Osteoblast (primary cell): ENCODE measurements around the gene BAZ2B. TPM values are rescaled to one million over a fixed set of nuclear protein-coding genes. Genes with fewer than 3 reads are reported as not detected.

Source experiments
- DNase-seq: peaks from one replicate; pipeline ENCODE4 v3.0.0; 2011; ENCODE audit warnings: low spot score, mixed read lengths; ENCODE audit not compliant: insufficient read length; ENCODE audit errors: missing footprints
- H2AFZ ChIP-seq: 2 replicates; pipeline ENCODE4 v1.6.0; 2011; ENCODE audit warnings: mild to moderate bottlenecking, low read length
- H3K27ac ChIP-seq: 2 replicates; pipeline ENCODE4 v1.5.1; 2011; ENCODE audit warnings: mild to moderate bottlenecking, low read depth, low read length, moderate library complexity
- H3K27me3 ChIP-seq: 2 replicates; pipeline ENCODE4 v1.6.0; 2012; ENCODE audit warnings: mild to moderate bottlenecking, control low read depth, inconsistent platforms, low read length, moderate library complexity; ENCODE audit not compliant: insufficient read depth
- H3K36me3 ChIP-seq: 2 replicates; pipeline ENCODE4 v1.5.1; 2011; ENCODE audit warnings: mild to moderate bottlenecking, low read length, control low read depth, moderate library complexity; ENCODE audit not compliant: insufficient read depth
- H3K4me1 ChIP-seq: 2 replicates; pipeline ENCODE4 v1.5.1; 2011; ENCODE audit warnings: mild to moderate bottlenecking, low read length, control low read depth, moderate library complexity; ENCODE audit not compliant: insufficient read depth
- H3K4me2 ChIP-seq: 2 replicates; pipeline ENCODE4 v1.6.0; 2011; ENCODE audit warnings: mild to moderate bottlenecking, low read length; ENCODE audit not compliant: insufficient read depth
- H3K4me3 ChIP-seq: fragments of 200-600 bp; sonication (generic); 3 replicates; pipeline ENCODE4 v1.5.1; 2012; ENCODE audit warnings: mild to moderate bottlenecking, low read length, inconsistent platforms; ENCODE audit not compliant: insufficient read depth
- H3K79me2 ChIP-seq: 2 replicates; pipeline ENCODE4 v1.6.0; 2012; ENCODE audit warnings: mild to moderate bottlenecking, low read length, control low read depth, inconsistent platforms; ENCODE audit not compliant: insufficient read depth
- H3K9me3 ChIP-seq: 2 replicates; pipeline ENCODE4 v1.5.1; 2011; ENCODE audit warnings: low read depth, low read length, control low read depth
- H4K20me1 ChIP-seq: 2 replicates; pipeline ENCODE4 v1.6.0; 2012; ENCODE audit warnings: mild to moderate bottlenecking, low read length, control low read depth; ENCODE audit not compliant: insufficient read depth
- CTCF ChIP-seq: IDR thresholded peaks from 2 replicates; pipeline ENCODE4 v1.5.1; 2011; ENCODE audit warnings: mild to moderate bottlenecking, low read depth, low read length, moderate library complexity; ENCODE audit errors: extremely low read depth
- total RNA-seq: library from RNA; depleted of rRNA; stranded (reverse); fragments of >200 nt; gene quantifications from 2 replicates; pipeline ENCODE4 v1.2.3, GENCODE V29; 2012

Gene BAZ2B
- total RNA-seq, 1 donor = 59.4 TPM

GRCh38 chr2:159459279-159459678 is 157.1 kb downstream of the BAZ2B start:
- no peak for TF ChIP-seq CTCF
- no peaks in the 10 kb centered on the region for H4K20me1 ChIP-seq
- H3K4me1 ChIP-seq = no peaks in the 10 kb centered on the region
- no peak for DNase-seq
- no peaks in the 10 kb centered on the region for H3K79me2 ChIP-seq
- no peaks in the 10 kb centered on the region for H3K27me3 ChIP-seq
- H3K27ac ChIP-seq = no peak overlapping the region
- H3K36me3 ChIP-seq = no peaks in the 10 kb centered on the region
- no peak overlapping the region for H3K4me2 ChIP-seq
- H2AFZ ChIP-seq = no peak overlapping the region
- H3K4me3 ChIP-seq = no peak overlapping the region
- H3K9me3 ChIP-seq = no peaks in the 10 kb centered on the region

DNA sequence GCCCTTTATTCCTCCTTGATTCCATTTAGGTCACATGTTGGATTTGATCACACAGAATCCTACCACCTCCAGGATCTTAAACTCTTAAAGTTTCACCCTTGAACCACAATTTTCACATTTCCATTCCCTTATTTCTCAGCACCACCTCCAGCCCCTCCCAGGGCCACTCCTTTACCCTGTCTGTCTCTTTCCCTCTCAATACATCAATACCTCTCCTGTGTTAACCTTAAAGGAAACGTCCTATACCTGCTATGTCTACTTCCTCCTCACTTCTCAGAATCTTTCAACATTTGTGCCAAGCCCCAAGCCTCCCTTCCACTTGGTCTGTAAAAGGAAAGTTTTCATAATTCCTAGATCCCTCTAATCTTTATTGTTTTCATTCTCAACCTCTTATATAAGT is 158.8 kb downstream of the BAZ2B start:
- Histone ChIP-seq H3K36me3 (no peaks in the 10 kb centered on the region), H2AFZ (no peak overlapping the region), H3K4me3 (no peak overlapping the region), H3K4me2 (no peak overlapping the region), H3K27ac (no peak overlapping the region), H3K9me3 (no peaks in the 10 kb centered on the region), H4K20me1 (no peaks in the 10 kb centered on the region), H3K27me3 (no peaks in the 10 kb centered on the region), H3K79me2 (no peaks in the 10 kb centered on the region), H3K4me1 (no peaks in the 10 kb centered on the region)
- no peak for DNase-seq
- no peak for TF ChIP-seq CTCF

DNA sequence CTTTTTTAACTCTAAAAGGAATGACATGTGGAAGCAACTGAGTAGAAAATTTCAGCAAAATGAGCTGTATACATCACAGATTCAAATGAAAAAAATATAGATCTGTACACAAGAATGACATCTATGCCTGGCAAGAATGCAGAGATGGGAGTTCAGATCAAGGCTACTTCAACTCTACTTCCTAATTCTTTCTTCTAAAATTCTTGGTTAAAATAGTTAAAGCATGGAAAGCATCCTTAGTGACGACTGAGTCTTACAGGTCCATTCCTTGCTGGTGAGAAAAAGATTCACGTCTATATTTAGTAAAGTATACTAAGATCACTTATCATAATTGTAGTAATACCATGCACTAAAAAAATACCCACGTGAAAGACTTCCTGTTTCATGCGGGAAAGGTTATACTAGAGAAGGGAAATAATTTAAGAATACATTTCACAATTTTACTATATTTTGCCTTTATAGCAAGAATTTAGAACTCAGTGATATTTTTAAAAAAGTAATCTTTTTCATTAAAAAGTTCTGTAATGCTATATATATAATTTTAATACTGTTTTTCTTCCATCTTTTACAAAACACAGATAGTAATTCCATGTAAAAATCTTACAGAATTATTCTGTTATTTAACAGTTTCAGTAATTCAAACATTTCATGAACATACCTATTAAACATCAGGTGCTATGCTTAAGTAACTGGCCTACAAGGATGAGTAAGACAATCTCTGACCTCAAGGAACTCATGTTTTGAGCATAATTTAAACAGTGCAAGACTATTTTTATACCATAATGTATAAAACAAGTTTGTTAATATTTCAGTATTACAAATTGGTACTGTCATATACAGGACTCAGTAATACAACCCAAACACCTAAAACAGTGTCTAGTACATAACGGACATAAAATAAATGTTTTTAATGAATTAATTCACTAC is 159.6 kb downstream of the BAZ2B start:
- Histone ChIP-seq H3K4me3 (no peak overlapping the region), H3K27ac (no peak overlapping the region), H3K36me3 (no peaks in the 10 kb centered on the region), H4K20me1 (no peaks in the 10 kb centered on the region), H3K9me3 (no peaks in the 10 kb centered on the region), H3K4me2 (no peak overlapping the region), H2AFZ (no peak overlapping the region), H3K79me2 (no peaks in the 10 kb centered on the region), H3K27me3 (no peaks in the 10 kb centered on the region), H3K4me1 (no peaks in the 10 kb centered on the region)
- TF ChIP-seq CTCF = no peak
- peak; percentile 25 for DNase-seq

DNA sequence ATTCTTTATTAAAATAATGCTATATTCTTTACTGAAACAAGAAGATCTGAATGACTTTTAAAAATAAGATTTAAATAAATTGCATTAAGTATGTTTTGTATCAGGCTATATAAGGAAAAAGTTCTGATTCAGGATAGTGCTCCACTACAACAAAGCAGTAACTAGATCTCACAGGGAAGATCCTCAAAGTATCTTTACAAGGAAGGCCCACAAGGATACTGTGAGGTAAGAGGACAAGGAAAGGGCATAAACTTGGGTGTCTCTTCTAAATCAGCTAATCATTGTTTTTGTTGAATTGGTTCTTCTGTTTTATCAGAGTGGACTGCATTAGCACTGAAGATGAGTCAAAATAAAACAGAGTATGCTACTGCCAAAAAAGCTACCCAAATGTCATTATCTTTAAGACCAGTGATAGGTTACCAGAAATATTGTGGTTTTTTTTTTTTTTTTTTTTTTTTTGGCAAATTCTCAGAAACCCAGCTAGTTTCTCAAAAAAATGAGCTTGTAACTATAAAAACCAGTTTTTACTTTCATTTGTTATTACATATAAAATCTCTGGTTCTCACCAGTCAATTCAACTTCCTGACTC is 160.9 kb downstream of the BAZ2B start:
- Histone ChIP-seq H3K4me3 (no peak overlapping the region), H3K36me3 (no peaks in the 10 kb centered on the region), H3K79me2 (no peaks in the 10 kb centered on the region), H3K27ac (no peak overlapping the region), H3K9me3 (no peaks in the 10 kb centered on the region), H2AFZ (no peak overlapping the region), H3K4me2 (no peak overlapping the region), H3K27me3 (no peaks in the 10 kb centered on the region), H3K4me1 (no peaks in the 10 kb centered on the region), H4K20me1 (no peaks in the 10 kb centered on the region)
- no peak for TF ChIP-seq CTCF
- peak; percentile 27 for DNase-seq
